ENCODE data around the gene RAD1.

Gene RAD1

GRCh38 chr5:34858790-34859189, 56.5 kb downstream of the RAD1 start:
- no peak for DNase-seq

GRCh38 chr5:34857894-34858293, 57.4 kb downstream of the RAD1 start:
- DNase-seq = no peak

GRCh38 chr5:34857161-34857560, 58.1 kb downstream of the RAD1 start:
- DNase-seq = no peak

Measured in left hindlimb (tissue), 1 donor.